OCI-LY1 (cell line): Measurements from ENCODE around the gene OR10H5.
A peak's percentile ranks its signal among the peaks of the same experiment; 100 is the strongest.
"Not testable (repeated sequence)": the region's sequence is repeated elsewhere in the genome, so short reads cannot be mapped to it uniquely, and the experiment has no call there.

Source experiments
- H2AFZ ChIP-seq: fragments of 200-600 bp; sonication (generic), shearing (Covaris generic); 2 replicates; pipeline ENCODE4 v1.6.0; 2014; ENCODE audit warnings: antibody characterized with exemption, mild to moderate bottlenecking, low read length
- H3F3A ChIP-seq: fragments of 200-600 bp; sonication (generic), shearing (Covaris generic); 2 replicates; pipeline ENCODE4 v1.6.0; 2014; ENCODE audit warnings: mild to moderate bottlenecking, antibody characterized with exemption, low read length, moderate library complexity; ENCODE audit not compliant: insufficient read depth
- H3K27ac ChIP-seq: fragments of 200-600 bp; sonication (generic); 2 replicates; pipeline ENCODE4 v1.5.1; 2014; ENCODE audit warnings: low read length, mixed run types, mild to moderate bottlenecking, low read depth; ENCODE audit not compliant: poor library complexity, severe bottlenecking
- H3K27me3 ChIP-seq: fragments of 200-600 bp; sonication (generic); 2 replicates; pipeline ENCODE4 v1.6.0; 2014; ENCODE audit warnings: antibody characterized with exemption, mild to moderate bottlenecking, low read length, moderate library complexity; ENCODE audit not compliant: insufficient read depth
- H3K36me3 ChIP-seq: fragments of 200-600 bp; sonication (generic); 2 replicates; pipeline ENCODE4 v1.6.1; 2014; ENCODE audit warnings: mild to moderate bottlenecking, antibody characterized with exemption, low read length, moderate library complexity, mixed read lengths; ENCODE audit not compliant: insufficient read depth
- H3K4me1 ChIP-seq: fragments of 200-600 bp; sonication (generic); 2 replicates; pipeline ENCODE4 v1.5.1; 2014; ENCODE audit warnings: mild to moderate bottlenecking, low read length, moderate library complexity; ENCODE audit not compliant: insufficient read depth, severe bottlenecking
- H3K4me2 ChIP-seq: fragments of 200-600 bp; sonication (generic), shearing (Covaris generic); 2 replicates; pipeline ENCODE4 v1.6.1; 2014; ENCODE audit warnings: low read length
- H3K4me3 ChIP-seq: fragments of 200-600 bp; sonication (generic); 2 replicates; pipeline ENCODE4 v1.5.1; 2014; ENCODE audit warnings: low read length, low read depth, mild to moderate bottlenecking, mixed read lengths; ENCODE audit not compliant: poor library complexity, severe bottlenecking
- H3K79me2 ChIP-seq: fragments of 200-600 bp; shearing (Covaris generic); 2 replicates; pipeline ENCODE4 v1.6.1; 2016; ENCODE audit warnings: mixed run types, low read length, mixed read lengths; ENCODE audit not compliant: insufficient read depth
- H3K9ac ChIP-seq: fragments of 200-600 bp; sonication (generic), shearing (Covaris generic); 2 replicates; pipeline ENCODE4 v1.6.1; 2014; ENCODE audit warnings: mild to moderate bottlenecking, low read length, mixed read lengths
- H3K9me2 ChIP-seq: fragments of 200-600 bp; sonication (generic), shearing (Covaris generic); 2 replicates; pipeline ENCODE4 v1.6.1; 2014; ENCODE audit warnings: low read depth, mild to moderate bottlenecking, low read length, mixed read lengths
- H3K9me3 ChIP-seq: fragments of 200-600 bp; shearing (Covaris generic); 2 replicates; pipeline ENCODE4 v1.6.1; 2014; ENCODE audit warnings: low read length, mixed read lengths
- H4K20me1 ChIP-seq: fragments of 200-600 bp; sonication (generic), shearing (Covaris generic); 2 replicates; pipeline ENCODE4 v1.6.0; 2016; ENCODE audit warnings: mild to moderate bottlenecking, low read length; ENCODE audit not compliant: insufficient read depth
- EZH2 ChIP-seq: fragments of 200-600 bp; sonication (generic), shearing (Covaris generic); IDR thresholded peaks from 2 replicates; pipeline ENCODE4 v1.8.0; 2017; ENCODE audit warnings: borderline replicate concordance, mixed run types, mild to moderate bottlenecking, antibody characterized with exemption, low read length, moderate library complexity, mixed read lengths
- TF ChIP-seq, protein P1 (sequence below): fragments of 200-600 bp; sonication (generic), shearing (Covaris generic); IDR thresholded peaks from 2 replicates; pipeline ENCODE4 v1.5.1; 2017; ENCODE audit warnings: mild to moderate bottlenecking, antibody characterized with exemption, low read length, moderate library complexity, mixed read lengths

OR10H5 gene

DNA sequence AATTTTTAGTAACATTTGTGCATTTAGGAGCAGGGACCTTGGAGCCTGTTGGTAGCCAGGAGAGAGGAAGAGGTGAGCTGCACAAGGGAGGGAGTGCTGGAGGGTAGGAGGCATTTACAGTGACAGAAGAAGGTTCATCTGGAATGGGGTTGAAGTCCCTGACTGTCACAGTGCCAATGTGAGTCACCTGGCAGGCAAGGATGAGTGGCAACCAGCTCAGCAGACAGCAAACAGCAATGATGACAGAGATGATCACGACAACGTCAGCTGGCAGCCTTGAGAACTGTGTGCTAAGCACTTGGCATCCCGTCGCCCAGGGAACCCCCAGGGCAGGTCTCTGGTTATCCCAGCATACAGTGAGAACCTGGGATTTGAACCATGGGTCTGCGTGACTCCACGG is 2.6 kb downstream of the OR10H5 start:
- no peak overlapping the region for H3K27ac ChIP-seq
- H3K36me3 ChIP-seq, result no peaks in the 10 kb centered on the region
- H3K4me3 ChIP-seq, result no peak overlapping the region
- H3F3A ChIP-seq, result no peaks in the 10 kb centered on the region
- TF ChIP-seq EZH2, result no peak
- TF ChIP-seq, protein P1, sequence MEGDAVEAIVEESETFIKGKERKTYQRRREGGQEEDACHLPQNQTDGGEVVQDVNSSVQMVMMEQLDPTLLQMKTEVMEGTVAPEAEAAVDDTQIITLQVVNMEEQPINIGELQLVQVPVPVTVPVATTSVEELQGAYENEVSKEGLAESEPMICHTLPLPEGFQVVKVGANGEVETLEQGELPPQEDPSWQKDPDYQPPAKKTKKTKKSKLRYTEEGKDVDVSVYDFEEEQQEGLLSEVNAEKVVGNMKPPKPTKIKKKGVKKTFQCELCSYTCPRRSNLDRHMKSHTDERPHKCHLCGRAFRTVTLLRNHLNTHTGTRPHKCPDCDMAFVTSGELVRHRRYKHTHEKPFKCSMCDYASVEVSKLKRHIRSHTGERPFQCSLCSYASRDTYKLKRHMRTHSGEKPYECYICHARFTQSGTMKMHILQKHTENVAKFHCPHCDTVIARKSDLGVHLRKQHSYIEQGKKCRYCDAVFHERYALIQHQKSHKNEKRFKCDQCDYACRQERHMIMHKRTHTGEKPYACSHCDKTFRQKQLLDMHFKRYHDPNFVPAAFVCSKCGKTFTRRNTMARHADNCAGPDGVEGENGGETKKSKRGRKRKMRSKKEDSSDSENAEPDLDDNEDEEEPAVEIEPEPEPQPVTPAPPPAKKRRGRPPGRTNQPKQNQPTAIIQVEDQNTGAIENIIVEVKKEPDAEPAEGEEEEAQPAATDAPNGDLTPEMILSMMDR, result no peak
- H4K20me1 ChIP-seq, result no peaks in the 10 kb centered on the region
- H3K4me2 ChIP-seq, result no peak overlapping the region
- H3K79me2 ChIP-seq, result no peaks in the 10 kb centered on the region
- H3K4me1 ChIP-seq, result no peaks in the 10 kb centered on the region
- no peaks in the 10 kb centered on the region for H3K9me3 ChIP-seq
- H3K27me3 ChIP-seq, result no peaks in the 10 kb centered on the region
- no peak overlapping the region for H2AFZ ChIP-seq
- no peak overlapping the region for H3K9ac ChIP-seq
- no peaks in the 10 kb centered on the region for H3K9me2 ChIP-seq

DNA sequence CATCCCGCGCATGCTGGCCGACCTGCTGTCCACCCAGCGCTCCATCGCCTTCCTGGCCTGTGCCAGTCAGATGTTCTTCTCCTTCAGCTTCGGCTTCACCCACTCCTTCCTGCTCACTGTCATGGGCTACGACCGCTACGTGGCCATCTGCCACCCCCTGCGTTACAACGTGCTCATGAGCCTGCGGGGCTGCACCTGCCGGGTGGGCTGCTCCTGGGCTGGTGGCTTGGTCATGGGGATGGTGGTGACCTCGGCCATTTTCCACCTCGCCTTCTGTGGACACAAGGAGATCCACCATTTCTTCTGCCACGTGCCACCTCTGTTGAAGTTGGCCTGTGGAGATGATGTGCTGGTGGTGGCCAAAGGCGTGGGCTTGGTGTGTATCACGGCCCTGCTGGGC is 6.8 kb downstream of the OR10H5 start:
- H3K36me3 ChIP-seq, H3K4me3 ChIP-seq, H2AFZ ChIP-seq, H3K27ac ChIP-seq, H3K9me2 ChIP-seq, H3F3A ChIP-seq, H3K79me2 ChIP-seq, H3K9ac ChIP-seq, H3K27me3 ChIP-seq, H3K4me1 ChIP-seq, H3K4me2 ChIP-seq, H3K9me3 ChIP-seq, H4K20me1 ChIP-seq: not testable (repeated sequence)

DNA sequence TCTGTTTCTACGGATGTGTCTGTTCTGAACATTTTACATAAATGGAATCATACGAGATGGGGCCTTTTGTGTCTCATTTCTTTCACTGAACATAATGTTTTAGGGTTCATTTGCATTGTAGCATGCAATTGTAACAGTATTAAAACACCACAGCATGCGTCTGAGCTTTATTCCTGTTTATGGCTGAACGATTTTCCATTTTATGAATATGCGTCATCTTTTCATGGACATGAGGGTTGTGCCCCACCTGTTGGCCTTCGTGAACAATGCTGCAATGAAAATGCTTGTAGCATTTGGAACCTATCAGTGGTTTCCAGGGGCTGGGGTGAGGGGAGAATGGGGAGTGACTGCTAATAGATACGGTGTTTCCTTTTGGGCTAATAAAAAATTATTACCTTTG is 22.9 kb downstream of the OR10H5 start:
- no peaks in the 10 kb centered on the region for H3K27me3 ChIP-seq
- H3K4me1 ChIP-seq, result no peaks in the 10 kb centered on the region
- H3K9ac ChIP-seq, result no peak overlapping the region

DNA sequence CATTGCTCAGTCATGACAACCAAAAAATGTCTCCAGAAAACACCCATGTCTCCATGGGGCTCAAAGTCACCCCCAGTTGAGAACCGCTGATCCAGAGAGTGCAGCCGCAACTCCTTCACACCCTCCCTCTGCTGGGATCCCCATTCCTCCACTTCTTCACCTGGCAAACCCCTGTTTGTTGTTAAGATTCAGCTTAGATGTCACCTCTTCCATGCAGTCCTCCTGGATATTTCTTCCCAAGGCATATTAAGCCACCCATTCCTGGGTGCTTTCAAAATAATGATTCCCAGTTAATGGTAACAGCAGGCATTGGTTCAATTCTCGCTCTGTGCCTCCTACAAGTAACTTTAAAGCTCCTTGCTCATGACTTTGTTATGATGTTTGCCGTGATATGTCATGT is 24.0 kb downstream of the OR10H5 start:
- H2AFZ ChIP-seq, result no peak overlapping the region
- no peak overlapping the region for H3K27ac ChIP-seq
- H3K4me1 ChIP-seq, result no peaks in the 10 kb centered on the region
- no peaks in the 10 kb centered on the region for H4K20me1 ChIP-seq
- H3K9me3 ChIP-seq, result no peaks in the 10 kb centered on the region
- TF ChIP-seq EZH2, result no peak
- TF ChIP-seq, protein P1, result no peak
- no peaks in the 10 kb centered on the region for H3F3A ChIP-seq
- H3K27me3 ChIP-seq, result no peaks in the 10 kb centered on the region
- H3K9me2 ChIP-seq, result no peaks in the 10 kb centered on the region
- no peaks in the 10 kb centered on the region for H3K36me3 ChIP-seq
- H3K4me2 ChIP-seq, result no peak overlapping the region
- H3K79me2 ChIP-seq, result no peaks in the 10 kb centered on the region
- H3K4me3 ChIP-seq, result no peak overlapping the region
- H3K9ac ChIP-seq, result no peak overlapping the region

More for the DNA sequence above, 22.9 kb downstream of the OR10H5 start:
- Histone ChIP-seq H3K9me3 (no peaks in the 10 kb centered on the region), H3K27ac (no peak overlapping the region), H3K4me3 (no peak overlapping the region), H3K9me2 (no peaks in the 10 kb centered on the region), H3K36me3 (no peaks in the 10 kb centered on the region), H3K79me2 (no peaks in the 10 kb centered on the region), H2AFZ (no peak overlapping the region), H3K4me2 (no peak overlapping the region), H3F3A (no peaks in the 10 kb centered on the region), H4K20me1 (no peaks in the 10 kb centered on the region)
- TF ChIP-seq, protein P1, result peak; percentile 38; the same call in 1 of the 2 replicates
- no peak for TF ChIP-seq EZH2
